Lower lobe of right lung (tissue), 2 donors: ENCODE results near the gene FRMPD1. TPM values are rescaled to one million over a fixed set of nuclear protein-coding genes. Genes with fewer than 3 reads are reported as not detected.

Source experiments
- ATAC-seq, 2 donors: fragments of 200-7000 bp; cut with Tn5 transposase; one replicate each; pipeline ENCODE4 v1.9.1; 2020 to 2022; ENCODE audit warnings: mild to moderate bottlenecking in 2 of 2, moderate library complexity in 2 of 2
- DNase-seq: peaks from one replicate; pipeline ENCODE4 v3.0.0-alpha.2; 2020
- H3K27ac ChIP-seq: fragments of 200-600 bp; one replicate; pipeline ENCODE4 v1.8.0; 2022
- H3K27me3 ChIP-seq: fragments of 200-600 bp; one replicate; pipeline ENCODE4 v1.8.0; 2022; ENCODE audit warnings: low read depth
- H3K36me3 ChIP-seq: fragments of 200-600 bp; one replicate; pipeline ENCODE4 v1.8.0; 2022; ENCODE audit warnings: mild to moderate bottlenecking
- H3K4me1 ChIP-seq: fragments of 200-600 bp; one replicate; pipeline ENCODE4 v1.8.0; 2022
- H3K4me3 ChIP-seq: fragments of 200-600 bp; one replicate; pipeline ENCODE4 v1.8.0; 2022; ENCODE audit warnings: mild to moderate bottlenecking
- H3K9me3 ChIP-seq: fragments of 200-600 bp; one replicate; pipeline ENCODE4 v1.8.0; 2022
- intact Hi-C: fragments of 100-400 bp; cut with DNase I; formaldehyde crosslinking; loops from one replicate; pipeline ENCODE4 v1.11.0; 2022
- total RNA-seq: library from RNA; stranded (reverse); fragmentation: NEBNext Ultra II Directional; extraction: Animal tissue kit (Norgen Biotek cat#: 25700); gene quantifications from one replicate; pipeline ENCODE4 v1.2.1, GENCODE V29; 2021
- TF ChIP-seq, protein P1 (sequence below): fragments of 200-600 bp; IDR thresholded peaks from one replicate; pipeline ENCODE4 v1.8.0; 2022; ENCODE audit warnings: antibody characterized with exemption, mild to moderate bottlenecking
- donor health status: DM: no; HTN: yes; CAD: no; lungs with severe emphysema.

FRMPD1 gene
- total RNA-seq, 1 donor from 2014 or later, result 0.06 TPM

DNA sequence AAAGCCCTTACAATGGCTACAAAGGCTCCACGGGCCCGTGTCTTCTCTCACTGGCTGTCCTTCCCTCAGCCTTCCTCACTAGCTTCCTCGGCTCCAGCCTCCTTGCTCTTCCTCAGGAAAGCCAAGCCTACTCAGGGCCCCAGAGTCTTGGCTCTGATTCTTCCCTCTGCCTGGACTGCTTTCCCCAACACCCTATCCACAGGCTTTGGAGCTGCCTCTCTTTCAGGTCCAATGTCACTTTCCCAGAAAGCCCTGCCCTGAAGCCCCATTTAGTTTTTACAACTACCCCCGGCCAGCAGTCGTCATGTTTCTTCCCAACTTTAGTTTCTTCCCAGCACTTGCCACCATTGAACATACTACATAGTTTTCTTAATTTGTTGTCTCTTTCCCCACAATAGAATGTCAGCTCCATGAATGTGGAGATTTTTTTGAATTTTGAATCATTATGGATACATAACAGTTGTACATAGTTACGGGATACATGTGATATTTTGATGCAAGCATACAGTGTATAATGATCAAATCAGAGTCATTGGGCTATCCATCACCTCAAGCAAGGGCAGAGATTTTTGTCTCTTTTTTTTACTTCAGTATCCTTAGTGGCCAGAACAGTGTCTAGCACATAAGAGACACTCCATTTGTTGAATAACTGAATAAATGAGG lies 40.9 kb upstream of the FRMPD1 start:
- Histone ChIP-seq H3K27me3 (peaks cover 4% of the 10 kb centered on the region), H3K4me3 (no peak overlapping the region), H3K27ac (no peak overlapping the region), H3K9me3 (no peaks in the 10 kb centered on the region), H3K4me1 (no peaks in the 10 kb centered on the region), H3K36me3 (no peaks in the 10 kb centered on the region)
- DNase-seq (no peak), ATAC-seq (no peak)
- TF ChIP-seq, protein P1, sequence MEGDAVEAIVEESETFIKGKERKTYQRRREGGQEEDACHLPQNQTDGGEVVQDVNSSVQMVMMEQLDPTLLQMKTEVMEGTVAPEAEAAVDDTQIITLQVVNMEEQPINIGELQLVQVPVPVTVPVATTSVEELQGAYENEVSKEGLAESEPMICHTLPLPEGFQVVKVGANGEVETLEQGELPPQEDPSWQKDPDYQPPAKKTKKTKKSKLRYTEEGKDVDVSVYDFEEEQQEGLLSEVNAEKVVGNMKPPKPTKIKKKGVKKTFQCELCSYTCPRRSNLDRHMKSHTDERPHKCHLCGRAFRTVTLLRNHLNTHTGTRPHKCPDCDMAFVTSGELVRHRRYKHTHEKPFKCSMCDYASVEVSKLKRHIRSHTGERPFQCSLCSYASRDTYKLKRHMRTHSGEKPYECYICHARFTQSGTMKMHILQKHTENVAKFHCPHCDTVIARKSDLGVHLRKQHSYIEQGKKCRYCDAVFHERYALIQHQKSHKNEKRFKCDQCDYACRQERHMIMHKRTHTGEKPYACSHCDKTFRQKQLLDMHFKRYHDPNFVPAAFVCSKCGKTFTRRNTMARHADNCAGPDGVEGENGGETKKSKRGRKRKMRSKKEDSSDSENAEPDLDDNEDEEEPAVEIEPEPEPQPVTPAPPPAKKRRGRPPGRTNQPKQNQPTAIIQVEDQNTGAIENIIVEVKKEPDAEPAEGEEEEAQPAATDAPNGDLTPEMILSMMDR, result no peak
- intact Hi-C loops, result no loop called here

DNA sequence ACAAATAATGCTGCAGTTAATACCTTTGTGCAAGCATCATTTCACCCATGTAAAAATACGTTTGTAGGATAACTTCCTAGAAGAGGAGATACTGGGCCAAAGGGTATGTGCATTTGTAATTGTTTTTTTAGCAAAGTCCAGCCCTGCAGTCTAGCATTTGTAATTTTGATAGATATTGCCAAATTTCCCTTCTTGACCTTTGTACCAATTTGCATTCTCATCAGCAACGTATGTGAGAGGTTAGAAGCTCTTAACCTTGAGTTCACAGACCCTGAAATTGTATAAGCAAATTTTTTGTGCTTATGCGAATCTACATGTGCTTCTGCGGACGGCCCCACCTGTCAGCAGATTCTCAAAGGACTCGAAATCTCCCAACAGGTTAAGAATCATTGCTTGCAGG lies 39.7 kb upstream of the FRMPD1 start:
- ATAC-seq, result no peak
- Histone ChIP-seq H3K36me3 (no peaks in the 10 kb centered on the region), H3K9me3 (no peaks in the 10 kb centered on the region), H3K27me3 (peaks cover 4% of the 10 kb centered on the region), H3K4me1 (no peaks in the 10 kb centered on the region), H3K4me3 (no peak overlapping the region), H3K27ac (no peak overlapping the region)
- intact Hi-C loops, result no loop called here
- TF ChIP-seq, protein P1, result no peak
- DNase-seq, result no peak

GRCh38 chr9:37611961-37612360 lies 38.8 kb upstream of the FRMPD1 start:
- Histone ChIP-seq H3K27me3 (peaks cover 4% of the 10 kb centered on the region), H3K36me3 (no peaks in the 10 kb centered on the region), H3K4me1 (no peaks in the 10 kb centered on the region), H3K4me3 (no peak overlapping the region), H3K27ac (no peak overlapping the region), H3K9me3 (no peaks in the 10 kb centered on the region)
- intact Hi-C loops, result no loop called here
- TF ChIP-seq, protein P1, result no peak
- ATAC-seq, result no peak
- no peak for DNase-seq

DNA sequence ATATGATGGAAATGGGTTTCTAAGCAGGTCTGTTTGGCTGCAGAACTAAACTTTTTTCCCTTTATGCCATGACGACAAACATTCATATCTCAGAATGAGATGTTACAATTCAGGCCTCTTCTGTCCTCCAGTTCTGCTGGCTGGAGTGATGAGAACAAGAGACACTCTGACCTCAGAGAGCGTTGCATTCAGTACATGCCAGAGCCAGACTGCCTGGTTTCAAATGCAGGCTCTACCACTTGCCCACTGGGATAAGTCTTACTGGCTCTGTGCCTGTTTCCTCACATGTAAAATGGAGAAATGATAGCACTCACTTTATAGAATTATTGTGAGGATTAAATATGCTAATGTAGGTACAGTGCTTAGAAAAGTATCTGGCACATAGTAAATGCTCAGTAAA lies 33.6 kb upstream of the FRMPD1 start:
- intact Hi-C loops, result no loop called here
- Histone ChIP-seq H3K27me3 (peaks cover 4% of the 10 kb centered on the region), H3K36me3 (no peaks in the 10 kb centered on the region), H3K9me3 (no peaks in the 10 kb centered on the region), H3K4me1 (no peaks in the 10 kb centered on the region), H3K4me3 (no peak overlapping the region), H3K27ac (no peak overlapping the region)
- ATAC-seq, result no peak
- TF ChIP-seq, protein P1, result no peak
- no peak for DNase-seq

DNA sequence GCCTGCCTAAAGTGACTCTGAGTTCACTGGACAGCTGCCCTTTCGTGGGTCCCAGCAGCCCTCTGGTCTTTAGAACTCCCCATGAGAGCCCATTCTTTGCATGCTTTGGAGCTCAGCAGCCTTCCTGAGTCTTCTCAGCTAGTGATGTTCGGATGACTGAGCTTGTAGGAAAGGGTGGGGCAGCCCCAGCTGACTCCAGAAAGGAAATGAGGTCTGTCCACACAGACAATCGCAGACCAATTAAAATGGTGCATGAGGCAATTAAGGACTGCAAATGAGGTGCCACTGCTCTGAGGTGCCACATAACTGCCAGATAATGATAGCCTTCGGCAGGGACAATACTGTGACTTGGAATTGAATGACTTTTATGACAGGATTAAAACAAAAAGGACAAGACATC lies 32.9 kb upstream of the FRMPD1 start:
- intact Hi-C loops, result no loop called here
- no peaks in the 10 kb centered on the region for H3K4me1 ChIP-seq

More for the DNA sequence above, 32.9 kb upstream of the FRMPD1 start:
- no peaks in the 10 kb centered on the region for H3K36me3 ChIP-seq
- H3K27me3 ChIP-seq, result peaks cover 4% of the 10 kb centered on the region
- DNase-seq (no peak), ATAC-seq (no peak)
- no peak overlapping the region for H3K4me3 ChIP-seq
- H3K9me3 ChIP-seq, result no peaks in the 10 kb centered on the region
- TF ChIP-seq, protein P1, result no peak
- no peak overlapping the region for H3K27ac ChIP-seq
